Stimulated activated CD8-positive, alpha-beta memory T cell treated with anti-CD3 and anti-CD28 coated beads, Interleukin-4, amount 100 ng/mL, for 24 hours (primary cell): Measurements from ENCODE around the gene GAS2L2.

ENCODE experiments used
- DNase-seq: peaks from one replicate; pipeline ENCODE4 v3.0.0-alpha.2; 2020; ENCODE audit warnings: low read depth

The GAS2L2 gene

GRCh38 chr17:35752945-35753764, at the start of gene GAS2L2:
Gene GAS2L2, minus strand, starts transcription at chr17:35753239. Its CDS starts 389 bp downstream, at chr17:35752850.
- no peak for DNase-seq

DNA sequence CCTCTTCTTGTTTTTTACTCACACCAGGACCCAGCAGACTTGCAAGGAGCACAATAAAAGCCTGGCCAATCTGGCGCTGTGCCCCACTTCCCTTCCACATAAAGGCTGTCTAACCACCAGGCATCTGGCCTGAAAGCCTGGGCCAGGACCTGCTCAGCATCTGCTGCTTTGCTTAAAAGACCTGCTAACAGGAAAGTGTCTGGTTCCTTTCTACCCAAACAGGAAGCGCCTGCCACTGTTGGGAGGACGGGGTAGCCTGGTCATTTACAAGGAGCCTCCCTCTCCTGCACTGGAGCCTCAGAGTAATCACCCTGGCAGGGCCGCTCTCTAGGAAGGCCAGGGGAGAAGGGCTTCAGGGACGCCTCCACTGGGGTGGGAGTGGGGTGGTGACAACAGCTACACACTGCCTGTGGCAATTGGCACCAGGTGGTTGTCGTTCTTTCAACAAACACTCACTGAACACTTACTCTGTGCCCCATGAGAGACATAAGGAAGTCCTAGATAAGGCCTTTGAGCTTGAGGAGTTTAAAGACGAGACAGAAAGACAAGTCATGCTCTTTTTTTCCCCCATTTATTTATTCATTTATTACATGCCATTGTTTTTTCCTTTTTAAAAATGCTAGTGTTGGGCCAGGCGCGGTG, 48.7 kb upstream of the GAS2L2 start:
- no peak for DNase-seq

- DNase-seq = no peak
These were observed 46.9 kb upstream of the GAS2L2 start for GRCh38 chr17:35799942-35800341.

GRCh38 chr17:35797918-35798317, 44.9 kb upstream of the GAS2L2 start:
- no peak for DNase-seq

DNA sequence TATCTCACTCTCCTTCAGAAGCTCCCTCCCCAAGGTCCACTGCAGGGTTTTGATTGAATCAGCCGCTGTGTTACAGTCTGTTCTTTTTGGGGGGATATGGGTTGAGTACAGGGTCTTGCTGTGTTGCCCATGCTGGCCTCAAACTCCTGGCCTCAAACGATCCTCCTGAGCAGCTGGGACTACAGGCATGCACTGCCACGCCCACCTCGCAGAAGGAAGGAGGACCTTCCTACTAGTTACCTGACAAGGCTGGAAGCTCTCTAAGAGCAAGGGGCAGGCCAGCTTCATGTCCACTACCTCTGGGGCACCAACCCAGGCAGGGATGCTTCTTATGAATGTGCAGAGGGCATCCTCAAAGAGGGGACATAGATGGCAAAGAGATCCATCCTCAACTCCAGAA, 44.3 kb upstream of the GAS2L2 start:
- no peak for DNase-seq

DNA sequence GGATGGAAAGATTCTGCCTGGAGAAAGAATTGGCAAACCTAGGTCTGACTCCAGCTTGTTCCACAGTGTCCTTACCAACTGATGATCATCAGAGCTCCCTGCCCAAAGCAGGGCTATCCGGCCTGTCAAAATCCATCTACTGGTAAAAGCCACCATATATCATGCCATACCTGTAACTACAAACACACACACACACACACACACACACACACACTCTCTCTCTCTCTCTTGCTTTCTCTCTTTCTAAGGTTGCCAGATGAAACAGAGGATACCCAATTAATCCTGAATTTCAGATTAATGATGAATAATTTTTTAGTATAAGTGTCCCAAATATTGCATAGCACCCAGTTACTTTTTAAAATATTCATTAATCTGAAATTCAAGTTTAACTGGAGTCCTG, 43.9 kb upstream of the GAS2L2 start:
- no peak for DNase-seq

DNA sequence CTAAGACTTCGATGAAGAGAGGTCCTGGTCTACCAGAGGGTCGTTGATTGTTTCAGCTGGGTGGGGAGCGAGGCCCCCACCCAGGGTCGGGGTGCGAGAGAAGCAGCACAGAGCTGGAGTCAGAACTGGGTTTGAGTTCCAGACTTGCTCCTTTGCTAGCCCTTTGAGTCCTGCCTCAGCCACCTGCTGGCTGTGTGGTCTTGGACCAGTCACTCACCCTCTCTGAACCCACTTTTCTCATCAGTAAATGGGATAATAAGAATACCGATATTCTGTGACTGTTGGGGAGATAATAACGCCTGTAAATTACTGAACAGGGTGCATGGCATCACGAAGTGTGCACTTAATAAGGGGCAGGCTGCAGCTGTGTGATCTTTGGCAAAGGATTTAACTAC, 42.8 kb upstream of the GAS2L2 start:
- DNase-seq = no peak

DNA sequence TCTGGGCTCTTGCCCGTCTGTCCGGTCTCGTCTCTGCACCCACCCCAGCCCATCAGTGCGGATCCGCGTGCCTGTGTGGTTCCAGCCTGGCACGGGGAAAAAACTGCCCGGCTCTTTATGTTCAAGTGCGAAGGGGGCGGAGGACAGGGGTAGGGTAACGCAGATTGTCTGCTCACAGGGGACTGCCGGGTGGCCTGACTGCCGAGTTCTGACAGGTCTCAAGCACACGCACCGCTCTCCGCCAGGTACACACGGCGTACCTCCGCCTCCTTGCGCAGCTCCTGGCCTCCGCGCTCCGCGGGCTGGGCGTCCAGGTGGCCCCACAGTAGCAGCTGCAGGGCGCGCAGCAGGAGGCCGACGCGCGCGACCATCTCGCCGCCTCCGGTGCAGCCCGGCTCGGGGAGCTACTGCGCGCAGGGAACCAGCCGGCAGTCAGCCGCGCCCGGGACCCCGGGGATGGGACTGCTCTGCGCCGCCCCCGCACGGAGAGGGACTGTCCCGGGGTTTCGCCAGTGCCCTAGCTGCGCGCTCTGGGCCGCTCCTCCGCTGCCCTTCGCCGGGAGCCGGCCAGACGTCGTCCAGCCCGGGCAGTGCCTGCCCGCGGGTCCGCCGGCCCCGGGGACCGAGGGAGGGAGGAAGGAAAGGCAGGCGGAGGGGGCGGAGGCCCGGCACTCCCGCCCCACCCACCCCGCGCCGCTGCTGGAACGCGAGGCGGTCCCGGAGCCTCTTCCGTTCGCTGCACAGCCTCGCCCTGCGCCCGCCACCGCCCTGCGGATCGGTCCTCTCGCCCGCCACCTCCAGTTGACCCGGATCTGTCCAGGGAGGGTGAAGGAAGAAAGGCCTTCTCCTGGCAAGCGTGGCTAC, 42.2 kb upstream of the GAS2L2 start, which contains the start of gene MMP28:
Gene MMP28, minus strand, starts transcription at position 635 of the 864 bp plus-strand sequence. Its CDS starts 264 bp downstream, at position 371.
- peak; percentile 17 for DNase-seq

DNA sequence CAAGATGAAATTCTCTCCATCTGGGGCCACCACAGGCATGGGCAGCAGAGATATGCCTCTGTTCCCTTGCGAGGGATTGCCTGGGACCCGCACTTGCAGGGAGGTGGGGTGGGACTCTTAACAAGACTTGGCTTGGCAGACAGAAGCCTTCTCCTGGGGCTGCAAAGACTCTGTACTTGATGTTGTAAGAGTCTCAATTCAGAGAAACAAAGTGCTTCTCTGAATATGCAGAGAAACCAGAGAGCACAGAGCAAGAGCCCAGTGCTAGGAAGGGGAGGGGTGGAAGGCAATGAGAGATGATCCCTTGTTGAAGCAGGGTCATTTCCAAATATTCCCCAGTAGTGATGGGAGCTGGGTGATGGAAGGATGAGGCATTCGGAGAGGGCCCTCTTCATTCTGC, 40.2 kb upstream of the GAS2L2 start:
- no peak for DNase-seq

DNA sequence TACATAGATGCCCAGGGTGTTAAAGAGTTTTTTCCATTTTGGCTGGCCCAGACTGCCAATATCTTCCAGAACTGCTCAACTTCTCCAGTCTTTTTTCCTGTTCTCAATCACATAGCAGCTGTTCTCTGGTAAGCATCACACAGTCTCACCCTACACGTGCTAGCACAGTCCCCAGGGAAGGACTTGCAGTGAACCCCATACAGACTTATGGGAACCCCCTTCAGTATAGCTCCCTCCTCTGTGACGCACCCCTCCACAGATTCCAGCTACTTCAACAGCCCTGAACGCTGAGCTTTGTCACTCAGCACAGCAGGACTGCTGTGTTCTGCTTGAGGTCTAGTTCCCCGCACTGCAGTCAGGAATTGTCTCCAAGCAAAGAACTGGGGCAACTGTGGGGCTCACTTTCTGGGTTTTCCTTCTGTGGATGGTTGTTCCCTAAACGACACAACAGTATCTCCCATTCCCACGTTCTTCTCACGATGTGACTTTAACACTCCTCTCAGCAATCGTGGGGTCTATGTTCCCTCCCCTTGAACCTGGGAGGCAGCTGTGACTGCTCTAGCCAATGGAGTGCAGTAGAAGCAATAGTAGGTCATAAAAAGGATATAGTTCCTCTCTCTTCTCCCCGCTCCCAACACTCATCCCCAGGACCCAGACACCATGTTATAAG, 38.8 kb upstream of the GAS2L2 start:
- no peak for DNase-seq

DNA sequence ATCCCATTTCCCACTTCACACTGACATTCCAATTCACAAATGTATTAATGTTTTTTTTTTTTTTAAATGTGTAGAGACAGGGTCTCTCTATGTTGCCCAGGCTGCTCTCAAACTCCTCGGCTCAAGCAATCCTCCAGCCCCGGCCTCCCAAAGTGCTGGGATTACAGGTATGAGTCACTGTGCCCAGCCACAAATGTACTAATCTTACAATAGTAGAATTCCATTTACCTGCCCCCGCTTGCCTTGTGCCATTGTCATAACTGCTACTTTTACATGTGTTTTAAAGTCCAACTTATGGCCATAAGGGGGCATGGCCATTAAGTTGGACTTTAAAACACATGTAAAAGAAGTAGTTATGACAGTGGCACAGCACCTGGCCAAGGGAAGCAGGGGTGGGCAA, 37.8 kb upstream of the GAS2L2 start:
- DNase-seq = no peak

GRCh38 chr17:35788477-35789368, 35.7 kb upstream of the GAS2L2 start:
- no peak for DNase-seq

DNA sequence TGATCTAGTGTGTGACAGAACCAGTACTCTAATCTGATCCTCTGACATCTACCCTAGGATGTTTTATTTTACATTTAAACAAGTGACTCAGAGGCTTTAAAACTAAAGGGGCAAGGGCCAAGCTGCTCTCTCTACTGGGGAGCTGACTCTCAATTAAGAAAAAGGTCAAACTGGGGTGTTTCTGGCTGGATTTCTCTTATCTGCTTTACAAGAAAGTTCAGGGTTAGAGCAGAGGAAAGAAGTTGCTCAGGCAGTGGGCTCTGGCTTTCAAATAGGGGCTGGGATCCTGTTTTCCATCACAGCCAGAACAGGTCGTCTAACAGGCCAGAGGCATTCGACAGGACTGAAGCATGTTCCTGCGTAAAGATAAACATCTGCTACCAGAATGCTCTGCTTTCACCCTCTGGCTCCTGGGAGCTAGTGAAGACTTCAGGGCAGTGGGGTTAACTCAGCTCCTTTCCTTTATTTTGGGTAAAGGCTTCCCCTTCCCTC, 33.9 kb upstream of the GAS2L2 start:
- DNase-seq = no peak

DNA sequence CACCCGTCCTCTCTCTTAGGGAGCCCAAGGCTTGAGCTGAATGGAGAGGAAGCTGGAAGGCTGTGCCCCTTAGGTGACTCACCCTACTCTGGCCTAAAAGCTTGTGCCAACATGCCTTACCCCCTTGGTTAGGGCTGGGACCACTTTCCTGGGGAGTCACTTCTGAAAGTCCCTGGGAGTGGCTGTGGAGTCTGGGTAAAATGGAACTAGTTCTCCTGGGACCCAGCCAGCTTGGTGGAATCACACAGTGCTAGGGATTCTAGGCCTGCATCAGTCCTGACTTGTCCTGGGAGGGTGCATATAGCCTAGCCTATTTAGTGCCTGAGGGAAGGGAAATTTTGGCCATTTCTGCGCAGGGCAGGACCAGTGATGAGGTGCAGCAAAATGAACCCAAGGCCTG, 31.9 kb upstream of the GAS2L2 start:
- DNase-seq = no peak

- DNase-seq = no peak
These were observed 27.9 kb upstream of the GAS2L2 start for GRCh38 chr17:35780950-35781349.

DNA sequence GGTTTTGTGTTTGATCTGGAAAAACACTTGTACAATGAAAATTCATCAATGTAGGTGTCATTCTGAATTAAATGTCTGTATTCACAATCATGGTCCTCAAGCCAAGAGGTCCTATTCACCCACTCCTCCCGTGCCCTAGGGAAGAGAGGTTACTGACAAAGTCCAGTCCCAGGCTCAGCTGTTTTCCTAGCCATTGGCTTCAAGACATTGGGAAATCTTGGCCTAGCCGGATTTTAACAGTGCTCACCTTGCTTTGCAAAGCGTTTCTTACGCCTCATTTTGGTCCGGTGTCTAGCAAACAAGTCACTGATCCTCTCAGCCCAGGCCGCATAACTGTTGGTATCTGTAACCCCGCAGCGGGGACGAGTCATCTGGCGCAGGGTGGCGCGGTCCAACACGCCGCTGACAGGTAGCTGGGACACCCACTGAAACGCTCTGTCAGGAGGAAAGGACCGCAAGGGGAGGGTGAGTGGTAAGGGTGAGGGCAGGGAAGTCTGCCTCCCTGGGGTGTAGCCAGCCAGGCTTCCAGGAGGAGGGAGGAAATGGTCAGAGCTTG, 25.7 kb upstream of the GAS2L2 start:
- no peak for DNase-seq

GRCh38 chr17:35775583-35775982, 22.5 kb upstream of the GAS2L2 start:
- no peak for DNase-seq

DNA sequence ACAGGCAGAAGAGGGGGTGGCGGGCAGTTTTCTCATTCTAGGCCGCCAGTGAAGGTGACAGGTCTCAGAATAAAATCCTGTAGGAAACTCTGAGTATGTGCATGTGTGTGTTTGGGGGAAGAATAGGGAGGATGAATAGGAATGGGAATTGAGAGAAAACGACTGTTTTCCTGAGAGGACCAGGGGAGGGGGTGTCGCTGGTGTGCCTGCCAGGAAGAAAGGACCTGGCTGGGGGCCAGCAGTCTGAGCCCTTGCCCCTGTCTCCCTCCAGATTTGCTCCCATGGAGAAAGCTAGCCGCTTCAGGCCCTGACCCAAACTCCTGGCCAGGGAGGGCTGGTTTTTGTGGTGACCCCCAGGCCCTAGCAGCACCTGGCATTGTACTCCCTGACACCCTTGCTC, 22.0 kb upstream of the GAS2L2 start:
- DNase-seq = no peak

DNA sequence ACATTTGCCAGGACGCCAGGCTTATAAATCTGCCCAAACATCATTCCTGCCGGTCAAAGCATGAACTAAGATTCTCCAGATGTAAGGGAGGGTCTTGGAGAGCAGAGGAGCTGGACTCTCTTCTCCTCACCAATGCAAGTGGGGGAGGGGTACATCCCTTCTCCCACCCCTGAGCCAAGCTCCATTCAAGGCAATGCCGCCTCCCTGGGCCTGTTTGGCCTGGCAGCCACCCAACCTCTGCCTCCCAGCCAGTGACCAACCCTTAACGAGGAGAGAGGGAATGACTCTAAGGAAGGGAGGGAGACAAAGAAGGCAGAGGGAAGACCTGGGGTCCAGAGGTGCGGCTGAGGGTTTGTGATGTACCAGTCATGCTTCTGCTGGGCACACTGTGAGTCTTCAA, 21.5 kb upstream of the GAS2L2 start:
- DNase-seq = no peak

DNA sequence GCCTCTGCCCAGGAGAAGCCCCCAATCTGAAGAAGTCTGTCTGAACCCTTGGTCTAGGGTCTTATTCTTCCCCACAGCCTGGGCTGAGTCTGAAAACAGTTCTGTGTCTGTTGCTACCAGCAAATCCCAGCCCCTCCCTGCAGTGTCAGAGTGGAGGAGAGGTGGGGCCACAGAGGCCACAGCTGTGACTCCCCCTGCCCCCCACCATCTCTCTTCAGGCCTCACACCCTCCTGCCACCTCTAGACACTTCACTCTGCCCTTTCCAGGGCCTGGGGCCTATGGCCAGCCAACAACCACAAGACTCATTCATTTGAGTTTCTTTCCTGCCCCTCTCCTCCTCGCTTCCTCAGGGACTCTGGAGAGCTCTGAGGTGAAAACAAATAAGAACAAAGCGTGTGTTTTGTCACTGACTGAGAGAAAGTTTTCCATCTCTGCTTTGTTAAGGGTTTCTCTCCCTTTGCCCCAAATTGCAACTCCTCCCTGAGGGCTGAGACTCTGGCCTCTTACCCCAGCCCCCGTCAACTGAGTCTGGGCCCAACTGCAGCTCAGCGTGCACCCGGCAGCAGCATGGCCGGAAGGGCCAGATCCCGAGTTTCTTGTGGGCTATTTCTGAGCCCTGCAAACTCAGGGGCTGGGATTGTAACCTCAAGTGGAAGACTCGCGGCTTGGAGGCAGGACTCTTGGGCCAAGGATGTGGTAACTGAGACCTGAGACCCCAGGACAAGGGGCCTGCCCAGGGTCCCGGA, 20.8 kb upstream of the GAS2L2 start:
- DNase-seq = no peak
